ENCODE data around the gene KISS1.

The KISS1 gene

DNA sequence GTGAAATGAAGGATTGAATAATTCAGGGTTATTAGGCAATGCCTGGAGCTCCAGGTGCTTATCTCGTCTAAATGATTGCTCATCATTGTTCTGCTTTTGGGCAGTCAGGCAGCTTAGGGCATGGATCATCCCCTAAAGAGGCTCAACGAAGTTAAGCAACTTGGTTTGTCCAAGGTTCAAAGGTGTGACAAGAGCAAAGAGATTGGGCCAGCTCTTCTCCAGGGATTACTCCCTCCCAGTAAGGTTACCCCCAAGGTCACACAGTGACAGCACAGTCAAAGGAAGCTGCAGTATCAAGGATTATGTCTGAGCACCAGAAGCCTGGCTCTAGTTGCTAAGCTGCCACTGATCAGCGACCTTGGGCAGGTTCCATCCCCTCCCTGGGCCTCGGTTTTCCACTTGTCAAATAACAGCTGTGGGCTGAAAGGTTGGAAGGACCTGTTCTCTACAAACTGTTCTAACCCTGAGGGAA lies 51.2 kb downstream of the KISS1 start:
- TF ChIP-seq RAD21 (IDR thresholded peaks at IDR 0.05; ENCODE audit: low read depth) (no peak), EGR1 (IDR thresholded peaks at IDR 0.05) (no peak), TAF1 (IDR thresholded peaks at IDR 0.05; ENCODE audit: low read depth) (no peak), CEBPB (IDR thresholded peaks at IDR 0.05) (no peak), FOXM1 (IDR thresholded peaks at IDR 0.05; ENCODE audit: borderline replicate concordance, low read depth) (no peak), NFIC (IDR thresholded peaks at IDR 0.05) (no peak), YY1 (IDR thresholded peaks at IDR 0.05; ENCODE audit: low read depth) (no peak), EP300 (IDR thresholded peaks at IDR 0.05; ENCODE audit: borderline replicate concordance) (no peak), TCF12 (IDR thresholded peaks at IDR 0.05; ENCODE audit: low read depth) (no peak), ZBTB7A (IDR thresholded peaks at IDR 0.05; ENCODE audit: low read depth) (no peak)
- TF ChIP-seq, protein P1, sequence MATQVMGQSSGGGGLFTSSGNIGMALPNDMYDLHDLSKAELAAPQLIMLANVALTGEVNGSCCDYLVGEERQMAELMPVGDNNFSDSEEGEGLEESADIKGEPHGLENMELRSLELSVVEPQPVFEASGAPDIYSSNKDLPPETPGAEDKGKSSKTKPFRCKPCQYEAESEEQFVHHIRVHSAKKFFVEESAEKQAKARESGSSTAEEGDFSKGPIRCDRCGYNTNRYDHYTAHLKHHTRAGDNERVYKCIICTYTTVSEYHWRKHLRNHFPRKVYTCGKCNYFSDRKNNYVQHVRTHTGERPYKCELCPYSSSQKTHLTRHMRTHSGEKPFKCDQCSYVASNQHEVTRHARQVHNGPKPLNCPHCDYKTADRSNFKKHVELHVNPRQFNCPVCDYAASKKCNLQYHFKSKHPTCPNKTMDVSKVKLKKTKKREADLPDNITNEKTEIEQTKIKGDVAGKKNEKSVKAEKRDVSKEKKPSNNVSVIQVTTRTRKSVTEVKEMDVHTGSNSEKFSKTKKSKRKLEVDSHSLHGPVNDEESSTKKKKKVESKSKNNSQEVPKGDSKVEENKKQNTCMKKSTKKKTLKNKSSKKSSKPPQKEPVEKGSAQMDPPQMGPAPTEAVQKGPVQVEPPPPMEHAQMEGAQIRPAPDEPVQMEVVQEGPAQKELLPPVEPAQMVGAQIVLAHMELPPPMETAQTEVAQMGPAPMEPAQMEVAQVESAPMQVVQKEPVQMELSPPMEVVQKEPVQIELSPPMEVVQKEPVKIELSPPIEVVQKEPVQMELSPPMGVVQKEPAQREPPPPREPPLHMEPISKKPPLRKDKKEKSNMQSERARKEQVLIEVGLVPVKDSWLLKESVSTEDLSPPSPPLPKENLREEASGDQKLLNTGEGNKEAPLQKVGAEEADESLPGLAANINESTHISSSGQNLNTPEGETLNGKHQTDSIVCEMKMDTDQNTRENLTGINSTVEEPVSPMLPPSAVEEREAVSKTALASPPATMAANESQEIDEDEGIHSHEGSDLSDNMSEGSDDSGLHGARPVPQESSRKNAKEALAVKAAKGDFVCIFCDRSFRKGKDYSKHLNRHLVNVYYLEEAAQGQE (IDR thresholded peaks at IDR 0.05; ENCODE audit: low read depth) = no peak
- TF ChIP-seq, protein P2, sequence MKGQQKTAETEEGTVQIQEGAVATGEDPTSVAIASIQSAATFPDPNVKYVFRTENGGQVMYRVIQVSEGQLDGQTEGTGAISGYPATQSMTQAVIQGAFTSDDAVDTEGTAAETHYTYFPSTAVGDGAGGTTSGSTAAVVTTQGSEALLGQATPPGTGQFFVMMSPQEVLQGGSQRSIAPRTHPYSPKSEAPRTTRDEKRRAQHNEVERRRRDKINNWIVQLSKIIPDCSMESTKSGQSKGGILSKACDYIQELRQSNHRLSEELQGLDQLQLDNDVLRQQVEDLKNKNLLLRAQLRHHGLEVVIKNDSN (IDR thresholded peaks at IDR 0.05) = no peak
- TF ChIP-seq, protein P3, sequence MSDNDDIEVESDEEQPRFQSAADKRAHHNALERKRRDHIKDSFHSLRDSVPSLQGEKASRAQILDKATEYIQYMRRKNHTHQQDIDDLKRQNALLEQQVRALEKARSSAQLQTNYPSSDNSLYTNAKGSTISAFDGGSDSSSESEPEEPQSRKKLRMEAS (IDR thresholded peaks at IDR 0.05) = no peak

DNA sequence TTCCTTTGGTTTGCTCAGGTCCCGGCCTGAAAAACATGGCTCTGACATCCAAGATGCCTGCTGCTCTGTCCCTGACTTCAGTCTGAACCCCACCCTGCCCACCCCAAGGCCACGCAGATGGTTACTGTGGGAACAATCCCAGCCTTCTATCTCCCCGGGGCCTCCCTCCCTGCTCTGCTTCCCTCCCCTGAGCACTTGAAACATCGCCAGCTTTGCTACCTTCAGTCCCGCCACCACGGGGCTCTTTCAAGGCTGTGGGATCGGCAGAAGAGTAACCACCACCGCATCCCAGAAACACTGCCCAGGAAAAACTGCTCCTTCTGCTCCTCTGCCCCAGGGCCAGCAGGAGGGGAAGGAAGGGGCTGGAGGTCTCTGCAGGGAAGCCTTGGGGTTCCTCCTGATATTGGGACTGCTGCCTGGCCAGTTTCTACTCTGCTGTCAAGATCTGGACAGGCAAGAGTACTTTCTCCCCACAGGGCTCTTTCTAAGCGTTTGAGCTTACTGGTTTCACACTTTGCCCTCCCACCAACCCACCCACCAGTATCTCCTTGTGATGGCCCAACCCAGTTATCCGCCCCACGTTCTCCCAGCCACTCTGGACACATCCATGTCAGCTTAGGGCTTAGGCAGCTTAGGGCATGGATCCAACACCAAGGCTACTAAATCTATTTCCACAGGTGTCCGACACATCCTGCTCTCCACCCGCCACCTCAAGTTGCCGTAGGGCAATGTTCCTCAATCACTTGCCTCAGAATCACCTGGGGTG lies 52.8 kb downstream of the KISS1 start:
- TF ChIP-seq RAD21 (IDR thresholded peaks at IDR 0.05; ENCODE audit: low read depth) (no peak), TEAD4 (IDR thresholded peaks at IDR 0.05) (no peak), EP300 (IDR thresholded peaks at IDR 0.05; ENCODE audit: borderline replicate concordance) (no peak), ZBTB7A (IDR thresholded peaks at IDR 0.05; ENCODE audit: low read depth) (no peak), CEBPB (IDR thresholded peaks at IDR 0.05) (no peak), TCF12 (IDR thresholded peaks at IDR 0.05; ENCODE audit: low read depth) (no peak), CREB1 (IDR thresholded peaks at IDR 0.05; ENCODE audit: low read depth) (no peak), TAF1 (IDR thresholded peaks at IDR 0.05; ENCODE audit: low read depth) (no peak)
- TF ChIP-seq, protein P2 (IDR thresholded peaks at IDR 0.05) = no peak
- TF ChIP-seq, protein P1 (IDR thresholded peaks at IDR 0.05; ENCODE audit: low read depth) = no peak

DNA sequence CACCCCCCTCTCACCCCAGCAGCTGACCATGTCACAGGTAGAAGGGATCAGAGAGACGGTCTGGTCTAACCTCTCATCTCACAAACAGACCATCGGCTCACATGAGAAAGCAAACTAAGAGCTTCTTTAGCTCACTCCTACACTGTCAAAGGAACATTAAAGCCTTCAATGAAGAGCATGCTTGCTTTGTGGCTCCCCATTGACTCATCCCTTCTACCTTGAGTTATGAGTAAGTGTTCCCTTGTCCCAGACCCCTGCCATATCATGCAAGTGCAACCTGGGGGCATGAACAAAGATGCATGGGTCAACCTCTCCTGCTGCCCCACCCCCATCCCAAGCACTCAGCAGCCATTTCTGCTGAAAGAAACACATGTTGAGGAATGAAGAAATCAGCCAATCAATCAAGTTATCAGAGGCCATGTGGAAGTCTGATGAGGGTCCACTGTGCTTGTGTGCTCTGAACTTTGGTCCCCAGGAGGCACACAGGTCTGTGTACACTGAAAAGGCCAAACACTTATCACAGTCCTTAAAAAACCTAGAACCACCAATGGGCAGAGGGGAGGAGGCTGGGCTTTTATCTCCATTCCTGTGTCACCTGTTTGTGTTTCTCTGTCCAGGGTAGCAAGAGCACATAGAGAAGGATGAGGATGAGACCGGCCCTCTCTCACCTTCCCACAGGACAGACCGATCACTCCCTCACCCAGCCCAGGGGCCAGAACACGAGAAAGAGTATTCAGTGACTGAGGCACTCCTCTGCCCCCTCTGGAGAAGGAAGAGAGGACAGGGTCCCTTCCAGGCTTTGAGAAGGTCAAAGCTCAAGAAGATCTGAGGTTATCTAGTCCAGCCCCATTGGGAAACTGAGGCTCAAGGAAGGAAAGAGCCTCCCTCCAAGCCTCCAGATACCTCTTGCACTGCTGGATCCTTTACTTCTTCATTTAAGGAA lies 54.0 kb downstream of the KISS1 start:
- TF ChIP-seq TAF1 (IDR thresholded peaks at IDR 0.05; ENCODE audit: low read depth) (no peak), ZBTB7A (IDR thresholded peaks at IDR 0.05; ENCODE audit: low read depth) (no peak), FOXM1 (IDR thresholded peaks at IDR 0.05; ENCODE audit: borderline replicate concordance, low read depth) (no peak), CREB1 (IDR thresholded peaks at IDR 0.05; ENCODE audit: low read depth) (no peak), RAD21 (IDR thresholded peaks at IDR 0.05; ENCODE audit: low read depth) (no peak)
- TF ChIP-seq, protein P3 (IDR thresholded peaks at IDR 0.05) = no peak
- TF ChIP-seq, protein P2 (IDR thresholded peaks at IDR 0.05) = no peak

DNA sequence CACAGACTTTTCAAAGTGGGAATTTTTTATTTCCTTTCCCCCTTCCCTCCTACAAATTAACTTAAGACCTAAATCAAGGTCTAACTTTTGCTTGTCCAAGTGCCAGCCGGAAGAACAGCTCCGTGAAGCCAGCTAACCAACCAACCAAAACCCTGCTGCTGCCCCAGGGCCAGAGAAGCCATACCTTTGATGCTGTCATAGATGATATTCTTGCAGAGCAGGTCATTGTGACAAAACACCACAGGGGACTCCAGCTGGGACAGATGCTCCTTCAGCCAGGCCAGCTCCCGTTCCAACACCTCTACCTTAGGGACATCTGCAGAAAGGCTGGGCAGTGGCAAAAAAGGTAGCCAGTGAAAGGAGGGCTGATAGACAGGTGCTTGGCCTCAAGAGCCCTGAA lies 55.2 kb downstream of the KISS1 start:
- TF ChIP-seq NFIC (IDR thresholded peaks at IDR 0.05) = no peak
- TF ChIP-seq, protein P3 (IDR thresholded peaks at IDR 0.05) = no peak
- TF ChIP-seq, protein P1 (IDR thresholded peaks at IDR 0.05; ENCODE audit: low read depth) = no peak
- TF ChIP-seq FOXM1 (IDR thresholded peaks at IDR 0.05; ENCODE audit: borderline replicate concordance, low read depth) = no peak
- no peak for TF ChIP-seq TCF12 (IDR thresholded peaks at IDR 0.05; ENCODE audit: low read depth)
- TF ChIP-seq EGR1 (IDR thresholded peaks at IDR 0.05) = no peak
- no peak for TF ChIP-seq CEBPB (IDR thresholded peaks at IDR 0.05)
- no peak for TF ChIP-seq YY1 (IDR thresholded peaks at IDR 0.05; ENCODE audit: low read depth)
- TF ChIP-seq ZBTB7A (IDR thresholded peaks at IDR 0.05; ENCODE audit: low read depth) = no peak
- no peak for TF ChIP-seq TAF1 (IDR thresholded peaks at IDR 0.05; ENCODE audit: low read depth)
- TF ChIP-seq TEAD4 (IDR thresholded peaks at IDR 0.05) = no peak
